Endothelial cell of hepatic sinusoid (primary cell): ENCODE results near the gene FKBP1A.

Source experiments
- in situ Hi-C: cut with HindIII; loops from 2 replicates; pipeline ENCODE4 v1.10.0; 2017; ENCODE audit warnings: low sequenced_read_pairs

FKBP1A gene

DNA sequence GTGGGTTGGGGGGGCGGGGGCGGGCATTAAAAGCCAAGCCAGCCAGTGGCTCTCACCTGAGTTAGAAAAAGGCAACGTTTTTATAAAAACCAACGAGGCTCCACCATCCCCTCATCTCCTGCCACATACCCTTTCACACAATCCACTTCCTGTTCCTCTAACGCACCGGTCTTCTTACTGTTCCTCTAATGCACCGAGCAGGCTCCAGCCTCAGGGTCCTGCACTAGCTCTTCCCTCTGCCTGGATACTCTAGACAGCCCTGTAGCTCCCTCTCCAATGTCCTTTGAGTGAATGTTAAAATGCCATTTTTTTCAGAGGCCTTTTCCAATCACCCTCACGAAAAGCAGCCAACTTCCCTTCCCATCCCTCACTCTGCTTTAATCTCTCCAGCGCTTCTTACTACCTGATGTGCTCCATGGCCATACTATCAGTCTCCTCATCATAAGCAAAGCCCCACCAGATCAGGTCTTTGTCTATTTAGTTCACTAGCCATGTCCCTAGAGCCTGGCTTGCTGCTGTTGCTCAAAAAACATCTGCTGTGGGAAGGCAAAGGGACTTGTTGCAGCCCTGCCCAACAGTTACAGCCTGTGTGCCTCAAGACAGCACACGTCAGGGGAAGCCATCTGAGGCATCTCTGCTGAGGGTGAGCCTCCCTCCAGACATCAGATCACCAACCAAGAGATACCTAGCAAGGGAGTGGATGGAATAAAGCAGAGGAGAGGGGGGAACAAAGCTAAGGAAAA is 3.9 kb downstream of the FKBP1A start:
- in situ Hi-C loops, result no loop called here

DNA sequence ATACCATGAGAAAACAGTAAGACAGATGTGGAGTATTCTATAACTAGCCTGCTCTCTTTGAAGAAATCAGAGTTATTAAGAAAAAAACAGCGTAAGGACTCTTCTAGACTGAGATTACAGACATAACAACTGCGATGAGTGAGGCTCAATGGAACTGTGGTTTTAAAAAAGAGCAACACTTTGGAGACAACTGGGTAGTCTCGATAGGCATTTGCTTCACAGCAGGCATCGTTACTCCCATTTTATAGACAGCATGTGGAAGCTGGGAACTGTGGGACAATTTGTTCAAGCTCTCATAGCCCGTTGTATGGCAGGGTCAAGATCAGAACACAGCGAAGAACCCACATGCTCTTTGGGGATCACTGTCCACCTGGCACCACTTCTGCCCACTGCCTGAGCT is 4.6 kb downstream of the FKBP1A start:
- in situ Hi-C loops, result no loop called here

DNA sequence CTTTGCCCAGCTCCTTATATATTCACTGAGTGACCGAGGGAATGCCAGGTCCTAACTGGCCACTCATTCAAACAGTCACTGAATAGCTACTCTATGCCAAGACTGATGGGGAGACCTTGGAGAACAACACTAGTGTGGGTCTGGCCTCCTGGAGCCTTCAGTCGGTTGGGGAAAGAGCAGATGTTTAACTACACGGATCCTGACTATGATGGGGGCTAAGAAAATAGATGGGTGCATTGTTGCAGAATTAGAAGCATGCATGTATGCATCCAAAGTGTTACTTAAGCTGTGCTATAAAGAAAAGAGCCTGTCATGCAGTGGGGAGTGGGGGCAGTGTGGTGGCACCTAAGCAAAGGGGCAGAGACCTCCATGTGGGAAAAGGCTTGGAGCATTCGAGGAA is 6.5 kb downstream of the FKBP1A start:
- in situ Hi-C loops, result no loop called here

DNA sequence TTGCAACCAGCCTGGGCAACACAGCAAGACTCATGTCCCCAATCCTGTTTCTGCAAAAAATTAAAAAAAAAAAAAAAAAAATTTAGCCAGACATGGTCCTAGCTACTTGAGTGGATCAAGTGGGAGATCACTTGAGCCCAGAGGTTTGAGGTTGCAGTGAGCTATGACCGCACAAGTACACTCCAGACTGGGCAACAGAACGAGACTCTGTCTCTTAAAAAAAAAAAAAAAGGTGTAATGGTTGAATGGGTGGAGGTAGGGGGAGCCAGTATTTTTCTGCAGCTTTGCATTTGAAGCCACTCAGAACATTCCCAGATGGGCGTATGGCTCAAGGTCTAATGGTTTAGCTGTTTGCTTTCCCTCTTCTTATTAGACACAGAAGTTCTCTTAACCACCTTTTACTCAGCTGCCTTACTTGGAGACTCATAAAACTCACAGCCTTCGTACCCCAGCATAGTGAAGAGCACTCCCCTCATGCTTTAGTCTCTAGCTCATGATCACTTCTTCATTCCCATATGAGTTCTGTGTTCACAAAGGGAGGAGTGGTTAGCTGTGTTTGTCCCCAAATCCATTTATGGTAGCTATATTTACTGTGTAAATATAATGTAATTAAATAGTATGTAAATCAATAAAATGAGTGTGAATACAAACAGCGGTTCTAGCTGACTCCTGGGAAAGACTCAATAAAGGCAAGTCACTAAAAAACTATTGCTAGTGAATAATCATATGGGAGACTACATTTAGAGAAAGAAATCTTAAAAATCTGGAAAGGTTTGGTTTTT is 9.0 kb downstream of the FKBP1A start:
- in situ Hi-C loops, result no loop called here

DNA sequence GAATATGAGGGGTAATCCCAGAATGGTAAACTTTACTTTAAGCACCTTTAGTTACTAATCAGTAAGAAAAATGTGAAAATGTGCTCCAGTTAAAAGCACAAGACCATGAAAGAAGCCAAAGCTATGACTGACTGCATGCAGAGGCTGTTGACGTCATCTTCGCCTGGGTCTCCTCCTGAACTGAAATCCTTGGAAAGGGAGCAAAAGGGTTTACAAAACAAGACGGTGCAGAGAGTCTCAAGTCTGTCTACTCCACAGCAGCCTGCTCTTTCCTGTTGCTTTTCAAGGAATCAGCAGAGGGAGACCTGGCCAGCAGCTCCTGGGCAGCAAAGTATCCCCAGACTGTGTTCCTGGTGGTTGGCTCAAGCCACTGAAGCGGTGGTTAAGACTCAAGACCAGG is 10.2 kb downstream of the FKBP1A start:
- in situ Hi-C loops, result no loop called here

DNA sequence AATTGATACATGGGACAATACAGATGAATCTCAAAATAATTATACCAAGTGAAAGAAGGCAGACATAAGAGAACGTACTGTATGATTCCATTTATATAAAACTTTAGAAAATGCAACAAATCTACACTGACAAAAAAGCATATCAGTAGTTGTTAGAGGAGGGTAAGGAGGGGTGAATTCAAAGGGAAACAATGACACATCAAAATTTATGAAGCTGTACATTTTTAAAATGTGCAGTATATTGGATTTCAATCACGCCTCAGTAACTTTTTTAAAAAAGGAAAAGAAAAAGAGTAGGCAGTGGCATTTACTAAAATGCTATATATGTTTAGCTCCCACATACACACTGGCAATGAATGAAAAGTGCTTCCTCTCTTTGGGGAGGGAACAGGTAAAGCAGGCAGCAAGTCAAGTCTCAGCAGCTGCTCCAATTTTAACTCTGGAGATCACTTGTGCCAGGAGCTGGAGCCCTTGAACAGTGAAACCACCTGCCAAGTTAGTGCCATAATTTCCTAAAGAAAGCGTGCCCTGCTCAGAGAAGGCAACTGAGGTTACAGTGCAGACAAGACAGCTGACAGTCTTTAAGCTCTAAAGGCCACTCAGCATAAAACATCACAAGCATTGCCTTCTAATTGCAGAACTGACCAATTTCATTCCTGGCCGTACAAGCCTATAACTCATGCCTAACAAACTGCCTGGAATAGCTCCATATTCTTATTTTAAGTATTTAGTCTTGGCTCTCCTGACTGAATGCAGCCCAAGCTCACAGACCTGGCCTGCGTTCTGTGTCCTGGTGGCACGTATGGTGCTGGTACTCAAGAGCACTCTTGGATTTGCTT is 10.9 kb downstream of the FKBP1A start:
- in situ Hi-C loops, result no loop called here

DNA sequence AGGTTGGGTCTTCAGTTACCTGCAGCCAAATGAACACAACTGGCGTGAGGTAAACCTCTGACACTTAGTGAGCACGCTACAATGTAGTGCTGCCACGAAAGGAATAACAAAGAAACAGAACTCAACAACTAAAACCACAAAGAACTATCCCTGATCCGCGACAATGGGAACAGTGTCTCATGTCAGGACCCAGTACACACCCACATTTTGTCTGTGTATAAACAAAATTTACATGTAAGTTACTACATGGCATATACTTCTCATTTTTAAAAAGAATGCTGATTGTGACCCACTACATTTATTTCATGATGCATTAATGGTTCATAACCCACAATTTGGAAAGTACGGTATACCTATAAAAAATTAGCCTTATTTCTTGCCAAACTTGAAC is 14.1 kb downstream of the FKBP1A start:
- in situ Hi-C loops, result no loop called here

DNA sequence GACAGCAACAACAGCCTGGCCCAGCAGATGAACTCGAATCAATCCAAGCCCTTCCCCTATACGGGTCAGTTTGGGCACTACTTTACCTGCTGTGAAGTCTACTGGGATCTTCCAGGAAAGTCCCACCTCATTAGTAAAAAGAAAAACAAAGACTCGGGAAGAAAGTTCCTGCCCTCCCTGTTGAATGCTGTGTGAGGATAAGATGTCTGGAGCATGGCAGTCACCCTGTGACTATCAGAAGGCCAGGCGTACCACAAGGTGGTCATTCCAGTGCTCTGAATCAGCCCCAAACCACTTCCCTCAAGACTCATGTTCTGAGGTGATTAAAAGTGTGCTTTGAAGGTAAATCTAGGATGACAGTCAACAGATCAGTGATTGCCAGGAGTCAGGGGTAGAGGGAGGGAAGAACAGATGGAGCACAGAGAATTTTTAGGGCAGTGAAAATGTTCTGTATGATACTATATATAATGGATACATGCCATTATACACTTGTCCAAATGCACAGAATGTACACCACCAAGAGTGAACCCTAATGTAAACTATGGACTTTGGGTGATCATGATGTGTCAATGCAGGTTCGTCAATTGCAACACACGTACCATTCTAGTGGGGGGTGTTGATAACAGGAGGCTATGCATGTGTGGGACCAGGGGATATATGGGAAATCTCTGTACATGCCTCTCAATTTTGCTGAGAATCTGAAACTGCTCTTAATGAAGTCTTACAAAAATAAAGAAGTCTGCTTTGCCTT is 14.7 kb downstream of the FKBP1A start:
- in situ Hi-C loops, result no loop called here

DNA sequence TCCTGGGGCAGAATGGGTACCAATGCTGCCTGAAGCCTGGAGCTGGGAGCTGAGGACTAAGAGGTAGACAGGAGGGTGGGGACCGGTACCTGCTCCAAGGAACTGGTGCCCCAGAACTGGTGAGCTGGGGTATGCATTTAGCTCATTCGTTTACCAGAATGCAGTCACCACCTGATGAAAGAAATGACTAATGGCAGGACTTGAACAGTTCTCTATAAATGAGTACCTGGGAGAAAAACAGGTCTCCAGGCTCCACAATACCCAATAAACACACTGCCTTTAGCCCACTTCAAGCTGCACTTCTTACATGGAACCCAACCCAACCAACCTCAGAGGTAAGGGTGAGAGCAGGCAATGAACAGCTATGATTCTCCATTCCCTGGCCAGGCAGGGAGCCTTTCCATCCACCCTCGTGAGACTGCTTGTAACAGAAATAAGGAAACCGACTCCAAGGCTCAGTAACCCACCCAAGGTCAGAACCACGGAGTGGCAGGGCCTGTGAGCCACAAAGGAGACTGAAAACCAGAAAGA is 15.4 kb downstream of the FKBP1A start:
- in situ Hi-C loops, result no loop called here

DNA sequence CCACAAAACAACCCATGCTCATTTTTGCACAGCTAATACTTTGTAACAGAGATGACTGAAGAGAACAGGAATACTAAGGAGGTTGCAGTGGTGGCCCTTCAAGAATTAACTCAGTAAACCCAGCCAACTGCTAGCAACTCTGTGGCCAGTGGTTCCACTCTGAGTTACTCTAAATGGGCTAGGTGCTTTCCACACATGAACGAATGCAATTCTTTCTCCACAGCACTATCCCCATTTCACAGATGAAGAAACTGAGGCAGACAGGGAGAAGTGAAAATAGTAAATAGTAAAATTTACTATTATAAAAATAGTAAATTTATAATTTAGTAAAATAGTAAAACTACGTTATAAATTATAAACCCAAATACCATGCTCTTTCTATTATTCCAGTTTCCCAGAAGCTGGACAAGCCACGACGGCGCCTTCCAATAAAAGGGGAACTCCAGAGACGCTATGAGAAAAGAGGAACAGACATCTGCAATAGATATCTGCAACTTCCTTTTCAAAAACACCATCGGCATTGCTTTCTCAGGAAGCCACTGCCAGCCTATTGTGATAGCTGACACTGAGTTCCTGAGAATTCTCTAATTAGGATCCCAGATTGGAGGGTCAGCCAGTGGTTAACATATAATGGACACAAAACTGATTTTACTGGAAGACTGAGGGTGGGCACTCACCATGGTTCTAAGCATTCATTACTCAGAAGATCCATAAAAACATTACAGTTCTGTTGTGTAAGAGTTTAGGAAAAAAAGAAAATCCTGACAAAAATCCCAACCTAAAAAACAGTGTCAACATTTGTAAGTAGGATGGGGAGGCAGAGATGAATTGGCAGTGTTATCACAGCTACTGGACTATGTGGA is 16.2 kb downstream of the FKBP1A start:
- in situ Hi-C loops, result no loop called here

DNA sequence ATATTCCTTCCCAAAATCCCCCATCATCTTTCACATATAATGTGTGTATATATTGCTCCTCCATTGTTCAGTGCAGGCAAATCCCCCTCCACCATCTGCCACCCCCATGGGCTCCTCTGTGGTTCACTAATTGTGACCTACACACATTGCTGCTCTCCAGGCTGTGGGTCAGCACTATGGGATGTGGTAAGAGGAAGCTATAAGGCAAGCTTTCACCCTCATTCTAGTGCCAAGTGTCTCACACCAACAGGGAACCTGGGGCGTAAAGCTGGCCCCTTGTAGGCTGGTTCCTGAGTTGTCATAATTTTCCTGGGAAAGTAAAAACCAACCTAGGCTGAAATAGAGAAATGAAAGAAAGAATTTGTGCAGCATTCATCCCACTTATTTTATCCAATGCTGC is 16.8 kb downstream of the FKBP1A start:
- in situ Hi-C loops, result no loop called here

DNA sequence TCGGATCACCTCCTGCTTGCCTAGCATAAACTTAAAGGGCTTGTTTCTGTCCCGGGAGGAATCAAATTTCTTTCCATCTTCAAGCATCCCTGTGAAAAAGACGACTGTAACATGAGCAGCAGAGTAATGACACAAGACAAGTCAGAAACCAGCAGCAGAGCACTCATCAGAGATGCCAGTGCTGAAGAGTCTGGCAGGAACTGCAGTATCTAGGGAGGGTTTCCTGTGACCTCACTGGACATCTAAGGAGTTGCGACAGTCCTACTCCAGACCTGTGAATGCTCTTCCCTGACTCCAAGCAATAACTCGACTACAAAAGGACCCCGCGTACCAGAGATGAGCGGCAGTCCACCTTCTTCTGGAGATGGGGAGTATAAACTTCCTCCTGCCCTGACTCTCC is 17.3 kb downstream of the FKBP1A start:
- in situ Hi-C loops, result no loop called here

DNA sequence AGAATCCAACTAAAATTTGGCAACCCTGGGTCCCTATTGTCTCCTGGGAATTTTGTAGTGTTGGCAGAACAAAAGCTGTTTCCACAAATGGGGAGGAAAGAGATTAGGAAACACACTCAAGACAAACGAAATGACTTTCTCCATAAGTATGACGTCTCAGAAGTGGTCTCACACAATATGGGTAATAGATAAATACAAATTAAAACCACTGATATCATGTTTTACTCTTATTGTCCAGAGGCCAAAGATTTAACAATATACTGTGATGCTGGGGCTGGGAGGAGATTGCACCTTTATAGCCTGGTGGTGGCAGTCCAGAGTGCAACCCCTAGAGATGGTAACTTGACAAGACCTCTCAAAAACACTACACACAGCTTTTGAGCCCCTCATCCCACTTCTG is 18.6 kb downstream of the FKBP1A start:
- in situ Hi-C loops, result no loop called here

DNA sequence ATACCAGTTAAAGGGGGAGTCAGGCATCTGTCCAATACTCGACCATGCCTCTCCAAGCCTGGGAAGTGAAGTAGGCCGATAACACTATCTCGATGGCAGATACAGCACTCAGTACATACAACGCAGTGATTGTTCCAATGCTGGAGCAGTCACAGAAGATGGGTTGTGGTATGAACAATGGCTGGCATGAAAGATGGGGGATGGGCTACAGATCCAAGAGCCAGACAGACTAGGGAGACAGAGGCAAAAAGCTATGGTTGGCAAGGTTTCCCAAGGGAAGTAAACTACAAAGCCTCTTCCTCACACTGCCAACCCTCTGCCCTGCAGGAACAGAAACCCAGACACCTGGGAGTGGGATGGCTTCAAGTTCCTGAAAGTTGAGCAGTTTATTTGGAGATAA is 19.2 kb downstream of the FKBP1A start:
- in situ Hi-C loops, result no loop called here

DNA sequence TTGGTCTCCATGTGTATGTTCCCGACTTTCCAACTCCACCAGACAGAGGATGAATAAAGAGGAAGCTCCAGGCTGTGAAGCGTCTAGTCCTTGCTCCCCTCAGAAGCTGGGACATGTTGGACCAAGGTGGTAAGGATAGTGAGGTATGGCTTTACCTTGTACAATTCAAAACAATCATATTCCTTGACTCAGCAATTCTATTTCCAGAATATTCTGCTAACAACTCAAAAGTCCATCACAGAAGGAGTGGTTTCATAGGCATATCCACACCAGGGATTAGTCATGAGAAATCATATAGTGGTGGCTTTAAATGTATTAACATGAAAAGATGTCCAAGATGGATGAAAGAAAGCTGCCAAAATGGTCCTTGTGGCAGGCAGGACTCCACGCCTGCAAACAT is 19.8 kb downstream of the FKBP1A start:
- in situ Hi-C loops, result no loop called here

DNA sequence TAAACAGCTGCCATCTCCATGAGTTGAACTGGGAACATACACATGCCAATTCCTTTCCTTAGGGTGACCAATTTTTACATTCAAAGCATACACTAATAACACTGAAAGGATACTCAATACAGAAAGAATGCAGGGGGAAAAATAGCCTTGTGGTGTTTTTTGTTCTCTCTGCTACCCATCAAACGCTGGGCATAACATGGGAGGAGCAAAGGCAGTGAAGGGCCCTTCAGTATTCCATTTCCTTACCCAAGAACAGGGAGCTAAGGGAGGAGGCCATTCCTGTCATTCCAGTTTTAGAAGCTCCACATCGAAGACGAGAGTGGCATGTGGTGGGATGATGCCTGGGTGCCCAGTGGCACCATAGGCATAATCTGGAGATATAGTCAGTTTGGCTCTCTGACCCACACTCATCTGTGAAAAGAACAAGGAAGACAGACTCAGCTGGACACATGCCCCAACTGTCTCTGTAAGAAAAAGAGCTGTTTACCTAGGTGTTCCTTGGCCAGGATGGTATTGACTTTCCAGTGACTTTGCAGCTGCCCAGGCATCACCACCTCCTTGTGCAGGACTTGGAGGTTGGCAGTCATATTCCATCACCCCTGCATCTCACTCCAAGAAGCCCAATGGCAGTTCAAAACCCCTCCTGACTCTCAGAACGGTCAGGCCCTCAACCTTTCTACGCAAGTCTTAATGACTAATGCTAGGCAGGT is 20.9 kb downstream of the FKBP1A start:
- in situ Hi-C loops, result no loop called here

DNA sequence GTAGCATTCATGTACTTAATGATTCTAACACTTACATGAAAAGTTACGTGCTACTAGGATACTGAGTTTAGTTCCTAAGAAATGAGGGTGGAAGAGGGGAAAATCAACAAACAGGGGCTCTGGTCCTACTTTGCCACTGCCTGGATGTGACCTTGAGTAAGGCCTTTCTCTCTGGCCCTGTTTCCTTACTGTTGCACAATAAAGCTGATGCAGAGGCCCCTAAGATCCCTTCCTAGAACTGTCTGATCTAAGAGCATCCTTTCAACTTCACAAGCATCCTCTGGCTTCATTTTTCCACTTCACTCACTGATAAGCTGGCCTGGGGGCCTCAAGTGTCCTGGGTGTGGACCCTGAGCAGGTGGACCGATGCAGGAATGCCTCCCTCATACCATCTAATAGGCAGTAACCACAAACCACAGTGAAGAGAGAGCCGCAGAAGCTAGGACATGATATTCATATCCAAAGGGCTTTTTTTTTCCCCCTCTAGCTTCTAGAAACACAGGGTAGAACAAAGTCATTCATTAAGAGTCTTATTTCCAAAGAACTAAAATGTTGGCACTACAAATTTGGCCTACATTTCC is 21.6 kb downstream of the FKBP1A start:
- in situ Hi-C loops, result no loop called here

DNA sequence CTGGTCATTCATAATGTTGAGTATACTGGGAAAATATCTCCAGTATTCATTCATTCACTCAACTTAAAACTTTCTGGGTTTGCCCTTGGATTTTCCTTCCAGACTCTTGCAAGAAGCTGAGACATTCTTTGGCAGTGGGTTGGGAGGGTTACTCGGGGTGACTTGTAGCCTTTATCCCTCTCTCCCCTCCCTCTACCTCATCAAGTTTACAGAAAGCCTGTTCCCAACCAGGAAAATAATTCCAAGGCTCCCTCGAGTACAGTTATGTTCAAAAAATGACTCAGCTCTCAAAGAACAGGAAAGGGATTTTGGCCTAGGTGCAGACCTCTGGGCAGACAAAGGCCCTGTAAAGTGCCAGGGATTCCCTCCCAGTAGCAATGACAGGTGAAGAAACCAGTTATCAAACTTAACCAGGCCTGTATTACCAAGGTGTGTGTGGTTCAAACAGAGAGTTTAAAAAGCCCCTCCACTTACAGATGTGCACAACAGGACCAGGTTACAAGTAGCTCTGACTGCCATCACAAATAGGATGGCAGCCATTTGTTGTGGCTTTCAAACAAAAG is 22.2 kb downstream of the FKBP1A start:
- in situ Hi-C loops, result no loop called here
